ENCODE data around the gene DYRK2.

The DYRK2 gene

GRCh38 chr12:67658486-67658885, 9.9 kb downstream of the DYRK2 start:
- H3K9ac ChIP-seq (ENCODE audit: low read length in 2 of 2) = peak overlapping the region in 1 of 2 donors; percentile 59
- H3K27me3 ChIP-seq (ENCODE audit: control insufficient read depth in 1 of 2, insufficient read depth in 2 of 2, low read length in 2 of 2) = no peaks in the 10 kb centered on the region
- no peak overlapping the region for H3K27ac ChIP-seq (ENCODE audit: low read length)
- peaks cover 13 to 17% of the 10 kb centered on the region in 2 donors for H3K36me3 ChIP-seq (ENCODE audit: control insufficient read depth in 2 of 2, insufficient read depth in 2 of 2, low read length in 2 of 2)
- H3K9me3 ChIP-seq (ENCODE audit: control insufficient read depth in 2 of 2, low read length in 2 of 2) = no peaks in the 10 kb centered on the region
- no peak overlapping the region for H3K4me3 ChIP-seq (ENCODE audit: low read length in 2 of 2)
- peaks cover 36% of the 10 kb centered on the region for H3K4me1 ChIP-seq (ENCODE audit: control insufficient read depth, insufficient read depth, low read length)

GRCh38 chr12:67659292-67659691, 10.7 kb downstream of the DYRK2 start:
- Histone ChIP-seq H3K27ac (ENCODE audit: low read length) (no peak overlapping the region), H3K9ac (ENCODE audit: low read length in 2 of 2) (peak overlapping the region in 1 of 2 donors; percentile 59), H3K9me3 (ENCODE audit: control insufficient read depth in 2 of 2, low read length in 2 of 2) (no peaks in the 10 kb centered on the region), H3K36me3 (ENCODE audit: control insufficient read depth in 2 of 2, insufficient read depth in 2 of 2, low read length in 2 of 2) (peaks cover 13 to 17% of the 10 kb centered on the region in 2 donors), H3K4me3 (ENCODE audit: low read length in 2 of 2) (peak overlapping the region in 1 of 2 donors; percentile 18), H3K4me1 (ENCODE audit: control insufficient read depth, insufficient read depth, low read length) (peaks cover 33% of the 10 kb centered on the region), H3K27me3 (ENCODE audit: control insufficient read depth in 1 of 2, insufficient read depth in 2 of 2, low read length in 2 of 2) (no peaks in the 10 kb centered on the region)

GRCh38 chr12:67661311-67662021, 12.9 kb downstream of the DYRK2 start:
- Histone ChIP-seq H3K9me3 (ENCODE audit: control insufficient read depth in 2 of 2, low read length in 2 of 2) (no peaks in the 10 kb centered on the region), H3K4me1 (ENCODE audit: control insufficient read depth, insufficient read depth, low read length) (peaks cover 36% of the 10 kb centered on the region), H3K36me3 (ENCODE audit: control insufficient read depth in 2 of 2, insufficient read depth in 2 of 2, low read length in 2 of 2) (peaks cover 13 to 17% of the 10 kb centered on the region in 2 donors), H3K4me3 (ENCODE audit: low read length in 2 of 2) (peak overlapping the region in 1 of 2 donors; percentile 35), H3K27me3 (ENCODE audit: control insufficient read depth in 1 of 2, insufficient read depth in 2 of 2, low read length in 2 of 2) (no peaks in the 10 kb centered on the region), H3K9ac (ENCODE audit: low read length in 2 of 2) (no peak overlapping the region), H3K27ac (ENCODE audit: low read length) (no peak overlapping the region)

- Histone ChIP-seq H3K27me3 (ENCODE audit: control insufficient read depth in 1 of 2, insufficient read depth in 2 of 2, low read length in 2 of 2) (no peaks in the 10 kb centered on the region), H3K27ac (ENCODE audit: low read length) (no peak overlapping the region), H3K36me3 (ENCODE audit: control insufficient read depth in 2 of 2, insufficient read depth in 2 of 2, low read length in 2 of 2) (peaks cover 3 to 4% of the 10 kb centered on the region in 2 donors), H3K4me1 (ENCODE audit: control insufficient read depth, insufficient read depth, low read length) (peaks cover 46% of the 10 kb centered on the region), H3K9me3 (ENCODE audit: control insufficient read depth in 2 of 2, low read length in 2 of 2) (no peaks in the 10 kb centered on the region), H3K9ac (ENCODE audit: low read length in 2 of 2) (peak overlapping the region in 1 of 2 donors; percentile 44), H3K4me3 (ENCODE audit: low read length in 2 of 2) (no peak overlapping the region)
Measured at GRCh38 chr12:67662910-67663538, 14.5 kb downstream of the DYRK2 start.

- peaks cover 38% of the 10 kb centered on the region for H3K4me1 ChIP-seq (ENCODE audit: control insufficient read depth, insufficient read depth, low read length)
- H3K9ac ChIP-seq (ENCODE audit: low read length in 2 of 2) = peak overlapping the region in 1 of 2 donors; percentile 32
- H3K36me3 ChIP-seq (ENCODE audit: control insufficient read depth in 2 of 2, insufficient read depth in 2 of 2, low read length in 2 of 2) = no peaks in the 10 kb centered on the region
- H3K9me3 ChIP-seq (ENCODE audit: control insufficient read depth in 2 of 2, low read length in 2 of 2) = no peaks in the 10 kb centered on the region
- H3K4me3 ChIP-seq (ENCODE audit: low read length in 2 of 2) = no peak overlapping the region
- no peaks in the 10 kb centered on the region for H3K27me3 ChIP-seq (ENCODE audit: control insufficient read depth in 1 of 2, insufficient read depth in 2 of 2, low read length in 2 of 2)
- no peak overlapping the region for H3K27ac ChIP-seq (ENCODE audit: low read length)
Measured at GRCh38 chr12:67664171-67664570, 15.6 kb downstream of the DYRK2 start.

GRCh38 chr12:67665679-67666078, 17.1 kb downstream of the DYRK2 start:
- Histone ChIP-seq H3K9ac (ENCODE audit: low read length in 2 of 2) (no peak overlapping the region), H3K36me3 (ENCODE audit: control insufficient read depth in 2 of 2, insufficient read depth in 2 of 2, low read length in 2 of 2) (no peaks in the 10 kb centered on the region), H3K27me3 (ENCODE audit: control insufficient read depth in 1 of 2, insufficient read depth in 2 of 2, low read length in 2 of 2) (no peaks in the 10 kb centered on the region), H3K4me3 (ENCODE audit: low read length in 2 of 2) (no peak overlapping the region), H3K9me3 (ENCODE audit: control insufficient read depth in 2 of 2, low read length in 2 of 2) (no peaks in the 10 kb centered on the region), H3K4me1 (ENCODE audit: control insufficient read depth, insufficient read depth, low read length) (peaks cover 34% of the 10 kb centered on the region), H3K27ac (ENCODE audit: low read length) (peak overlapping the region; percentile 12)

GRCh38 chr12:67666605-67667004, 18.1 kb downstream of the DYRK2 start:
- no peaks in the 10 kb centered on the region for H3K9me3 ChIP-seq (ENCODE audit: control insufficient read depth in 2 of 2, low read length in 2 of 2)
- H3K9ac ChIP-seq (ENCODE audit: low read length in 2 of 2) = no peak overlapping the region
- H3K36me3 ChIP-seq (ENCODE audit: control insufficient read depth in 2 of 2, insufficient read depth in 2 of 2, low read length in 2 of 2) = no peaks in the 10 kb centered on the region
- no peak overlapping the region for H3K27ac ChIP-seq (ENCODE audit: low read length)
- H3K27me3 ChIP-seq (ENCODE audit: control insufficient read depth in 1 of 2, insufficient read depth in 2 of 2, low read length in 2 of 2) = no peaks in the 10 kb centered on the region
- H3K4me1 ChIP-seq (ENCODE audit: control insufficient read depth, insufficient read depth, low read length) = peaks cover 33% of the 10 kb centered on the region
- no peak overlapping the region for H3K4me3 ChIP-seq (ENCODE audit: low read length in 2 of 2)

- Histone ChIP-seq H3K9ac (ENCODE audit: low read length in 2 of 2) (no peak overlapping the region), H3K4me1 (ENCODE audit: control insufficient read depth, insufficient read depth, low read length) (peaks cover 32% of the 10 kb centered on the region), H3K27ac (ENCODE audit: low read length) (peak overlapping the region; percentile 69), H3K9me3 (ENCODE audit: control insufficient read depth in 2 of 2, low read length in 2 of 2) (no peaks in the 10 kb centered on the region), H3K27me3 (ENCODE audit: control insufficient read depth in 1 of 2, insufficient read depth in 2 of 2, low read length in 2 of 2) (no peaks in the 10 kb centered on the region), H3K36me3 (ENCODE audit: control insufficient read depth in 2 of 2, insufficient read depth in 2 of 2, low read length in 2 of 2) (no peaks in the 10 kb centered on the region), H3K4me3 (ENCODE audit: low read length in 2 of 2) (peak overlapping the region in 1 of 2 donors; percentile 24)
Measured at GRCh38 chr12:67667276-67668073, 18.9 kb downstream of the DYRK2 start.

GRCh38 chr12:67669217-67669933, 20.8 kb downstream of the DYRK2 start:
- H3K9ac ChIP-seq (ENCODE audit: low read length in 2 of 2) = no peak overlapping the region
- H3K36me3 ChIP-seq (ENCODE audit: control insufficient read depth in 2 of 2, insufficient read depth in 2 of 2, low read length in 2 of 2) = no peaks in the 10 kb centered on the region
- no peaks in the 10 kb centered on the region for H3K9me3 ChIP-seq (ENCODE audit: control insufficient read depth in 2 of 2, low read length in 2 of 2)
- peaks cover 29% of the 10 kb centered on the region for H3K4me1 ChIP-seq (ENCODE audit: control insufficient read depth, insufficient read depth, low read length)
- no peak overlapping the region for H3K4me3 ChIP-seq (ENCODE audit: low read length in 2 of 2)
- no peak overlapping the region for H3K27ac ChIP-seq (ENCODE audit: low read length)
- H3K27me3 ChIP-seq (ENCODE audit: control insufficient read depth in 1 of 2, insufficient read depth in 2 of 2, low read length in 2 of 2) = no peaks in the 10 kb centered on the region

GRCh38 chr12:67669934-67670631, 21.5 kb downstream of the DYRK2 start:
- Histone ChIP-seq H3K4me1 (ENCODE audit: control insufficient read depth, insufficient read depth, low read length) (peaks cover 29% of the 10 kb centered on the region), H3K9ac (ENCODE audit: low read length in 2 of 2) (no peak overlapping the region), H3K27ac (ENCODE audit: low read length) (no peak overlapping the region), H3K9me3 (ENCODE audit: control insufficient read depth in 2 of 2, low read length in 2 of 2) (no peaks in the 10 kb centered on the region), H3K4me3 (ENCODE audit: low read length in 2 of 2) (no peak overlapping the region), H3K27me3 (ENCODE audit: control insufficient read depth in 1 of 2, insufficient read depth in 2 of 2, low read length in 2 of 2) (no peaks in the 10 kb centered on the region), H3K36me3 (ENCODE audit: control insufficient read depth in 2 of 2, insufficient read depth in 2 of 2, low read length in 2 of 2) (no peaks in the 10 kb centered on the region)

All from stomach smooth muscle (tissue), 2 donors.